Measurements from ENCODE around the gene FAT3. TPM values are rescaled to one million over a fixed set of nuclear protein-coding genes. Genes with fewer than 3 reads are reported as not detected.

FAT3 gene
- polyA plus RNA-seq, 1 donor (not counting 4 experiments of a cell fraction or from before 2014, with no cell fraction given), result 0.69 TPM

- no peak for TF ChIP-seq EZH2 (IDR thresholded peaks at IDR 0.05; ENCODE audit: low read length)
- TF ChIP-seq, protein P1, sequence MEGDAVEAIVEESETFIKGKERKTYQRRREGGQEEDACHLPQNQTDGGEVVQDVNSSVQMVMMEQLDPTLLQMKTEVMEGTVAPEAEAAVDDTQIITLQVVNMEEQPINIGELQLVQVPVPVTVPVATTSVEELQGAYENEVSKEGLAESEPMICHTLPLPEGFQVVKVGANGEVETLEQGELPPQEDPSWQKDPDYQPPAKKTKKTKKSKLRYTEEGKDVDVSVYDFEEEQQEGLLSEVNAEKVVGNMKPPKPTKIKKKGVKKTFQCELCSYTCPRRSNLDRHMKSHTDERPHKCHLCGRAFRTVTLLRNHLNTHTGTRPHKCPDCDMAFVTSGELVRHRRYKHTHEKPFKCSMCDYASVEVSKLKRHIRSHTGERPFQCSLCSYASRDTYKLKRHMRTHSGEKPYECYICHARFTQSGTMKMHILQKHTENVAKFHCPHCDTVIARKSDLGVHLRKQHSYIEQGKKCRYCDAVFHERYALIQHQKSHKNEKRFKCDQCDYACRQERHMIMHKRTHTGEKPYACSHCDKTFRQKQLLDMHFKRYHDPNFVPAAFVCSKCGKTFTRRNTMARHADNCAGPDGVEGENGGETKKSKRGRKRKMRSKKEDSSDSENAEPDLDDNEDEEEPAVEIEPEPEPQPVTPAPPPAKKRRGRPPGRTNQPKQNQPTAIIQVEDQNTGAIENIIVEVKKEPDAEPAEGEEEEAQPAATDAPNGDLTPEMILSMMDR (optimal IDR thresholded peaks at IDR 0.05 in 1 of 3, IDR thresholded peaks at IDR 0.05 in 1 of 3, conservative IDR thresholded peaks at IDR 0.05 in 1 of 3; ENCODE audit: extremely low read depth in 1 of 3, insufficient read depth in 2 of 3, low read length in 3 of 3), result no peak
- Histone ChIP-seq H4K20me1 (ENCODE audit: control insufficient read depth, extremely low read depth, insufficient read depth, low read length) (no peaks in the 10 kb centered on the region), H3K27me3 (ENCODE audit: control insufficient read depth, extremely low read depth, insufficient read depth, low read length) (no peaks in the 10 kb centered on the region), H3K4me1 (ENCODE audit: control insufficient read depth, extremely low read depth, insufficient read depth, low read length) (no peaks in the 10 kb centered on the region), H3K4me3 (ENCODE audit: control insufficient read depth in 2 of 3, extremely low read depth in 1 of 3, insufficient read depth in 2 of 3, low read depth in 1 of 3, low read length in 3 of 3) (no peak overlapping the region), H3K36me3 (ENCODE audit: control insufficient read depth in 2 of 2, extremely low read depth in 1 of 2, insufficient read depth in 2 of 2, low read length in 2 of 2) (no peaks in the 10 kb centered on the region), H2AFZ (ENCODE audit: control insufficient read depth, low read length) (no peak overlapping the region), H3K9ac (ENCODE audit: control insufficient read depth, extremely low read depth, insufficient read depth, low read length) (no peak overlapping the region), H3K27ac (ENCODE audit: control insufficient read depth, insufficient read depth, low read length) (no peak overlapping the region), H3K9me3 (ENCODE audit: control insufficient read depth, low read depth, low read length) (no peaks in the 10 kb centered on the region), H3K79me2 (ENCODE audit: control insufficient read depth, insufficient read depth, low read length) (no peaks in the 10 kb centered on the region), H3K9me1 (ENCODE audit: control insufficient read depth, extremely low read depth, insufficient read depth, low read length) (no peaks in the 10 kb centered on the region), H3K4me2 (ENCODE audit: control insufficient read depth, extremely low read depth, insufficient read depth, low read depth, low read length) (no peak overlapping the region)
- FAIRE-seq (no peak), DNase-seq (ENCODE audit: low read depth, low spot score) (no peak)
- dilution Hi-C loops (cut with MboI; ENCODE audit: extremely low pct_ligation_motif_present, low sequenced_read_pairs), result no loop called here
Observed at GRCh38 chr11:92240916-92241315, 16.3 kb downstream of the FAT3 start.

DNA sequence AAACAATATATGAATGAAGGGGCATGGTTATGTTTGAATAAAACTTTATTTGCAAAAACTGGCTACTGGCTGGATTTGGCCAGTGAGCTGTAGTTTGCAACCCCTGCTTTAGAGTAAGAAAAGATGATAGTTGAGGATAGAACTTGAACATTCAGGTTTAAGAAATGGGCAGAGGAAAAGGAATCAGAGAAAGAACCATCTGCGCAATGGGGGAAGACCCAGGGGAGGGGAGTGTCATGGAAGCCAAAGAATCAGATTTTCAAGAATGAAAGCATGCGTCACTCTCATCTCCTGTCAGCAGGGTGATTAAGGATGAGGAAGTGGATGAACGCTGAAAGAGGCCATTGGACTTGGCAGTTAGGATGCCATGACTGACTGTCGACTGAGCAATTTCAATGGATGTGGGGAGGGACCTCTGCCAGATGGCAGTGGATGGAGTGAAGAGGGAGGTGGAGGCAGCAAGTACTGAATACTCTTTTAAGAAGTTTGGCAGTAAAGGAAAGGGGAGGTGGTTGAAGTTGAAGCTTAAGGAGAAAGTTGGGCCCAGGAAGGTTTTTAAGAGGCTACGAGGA is 21.2 kb downstream of the FAT3 start:
- H3K9ac ChIP-seq (ENCODE audit: control insufficient read depth, extremely low read depth, insufficient read depth, low read length), result no peak overlapping the region
- H3K79me2 ChIP-seq (ENCODE audit: control insufficient read depth, insufficient read depth, low read length), result no peaks in the 10 kb centered on the region
- no peak overlapping the region for H3K4me3 ChIP-seq (ENCODE audit: control insufficient read depth in 2 of 3, extremely low read depth in 1 of 3, insufficient read depth in 2 of 3, low read depth in 1 of 3, low read length in 3 of 3)
- no peak overlapping the region for H2AFZ ChIP-seq (ENCODE audit: control insufficient read depth, low read length)
- H3K4me1 ChIP-seq (ENCODE audit: control insufficient read depth, extremely low read depth, insufficient read depth, low read length), result no peaks in the 10 kb centered on the region
- H3K36me3 ChIP-seq (ENCODE audit: control insufficient read depth in 2 of 2, extremely low read depth in 1 of 2, insufficient read depth in 2 of 2, low read length in 2 of 2), result no peaks in the 10 kb centered on the region
- DNase-seq (ENCODE audit: low read depth, low spot score) (no peak), FAIRE-seq (no peak)
- dilution Hi-C loops (cut with MboI; ENCODE audit: extremely low pct_ligation_motif_present, low sequenced_read_pairs), result no loop called here
- H3K27me3 ChIP-seq (ENCODE audit: control insufficient read depth, extremely low read depth, insufficient read depth, low read length), result no peaks in the 10 kb centered on the region
- no peak for TF ChIP-seq EZH2 (IDR thresholded peaks at IDR 0.05; ENCODE audit: low read length)
- TF ChIP-seq, protein P1 (optimal IDR thresholded peaks at IDR 0.05 in 1 of 3, IDR thresholded peaks at IDR 0.05 in 1 of 3, conservative IDR thresholded peaks at IDR 0.05 in 1 of 3; ENCODE audit: extremely low read depth in 1 of 3, insufficient read depth in 2 of 3, low read length in 3 of 3), result no peak
- no peaks in the 10 kb centered on the region for H4K20me1 ChIP-seq (ENCODE audit: control insufficient read depth, extremely low read depth, insufficient read depth, low read length)
- no peak overlapping the region for H3K27ac ChIP-seq (ENCODE audit: control insufficient read depth, insufficient read depth, low read length)
- H3K9me1 ChIP-seq (ENCODE audit: control insufficient read depth, extremely low read depth, insufficient read depth, low read length), result no peaks in the 10 kb centered on the region
- H3K4me2 ChIP-seq (ENCODE audit: control insufficient read depth, extremely low read depth, insufficient read depth, low read depth, low read length), result no peak overlapping the region
- H3K9me3 ChIP-seq (ENCODE audit: control insufficient read depth, low read depth, low read length), result no peaks in the 10 kb centered on the region
